HEK293T (cell line): ENCODE data around the gene PSMB7.

Experiments
- ARNT ChIP-seq: fragments of 450-650 bp; IDR thresholded peaks from 2 replicates; pipeline ENCODE4 v1.6.1; 2017; ENCODE audit warnings: mild to moderate bottlenecking
- BHLHE40 ChIP-seq: fragments of 450-650 bp; IDR thresholded peaks from 2 replicates; pipeline ENCODE4 v1.6.1; 2016; ENCODE audit warnings: mild to moderate bottlenecking, moderate library complexity, borderline replicate concordance
- ELF4 ChIP-seq: fragments of 450-650 bp; IDR thresholded peaks from 2 replicates; pipeline ENCODE4 v1.6.1; 2017; ENCODE audit warnings: antibody characterized with exemption
- FOXA1 ChIP-seq: fragments of 450-650 bp; IDR thresholded peaks from 2 replicates; pipeline ENCODE4 v1.6.1; 2016; ENCODE audit warnings: mild to moderate bottlenecking
- FOXK2 ChIP-seq: fragments of 450-650 bp; IDR thresholded peaks from 2 replicates; pipeline ENCODE4 v1.6.1; 2016; ENCODE audit warnings: mild to moderate bottlenecking
- FOXM1 ChIP-seq: fragments of 450-650 bp; IDR thresholded peaks from 2 replicates; pipeline ENCODE4 v1.6.1; 2017; ENCODE audit warnings: mild to moderate bottlenecking, borderline replicate concordance
- HDGF ChIP-seq: fragments of 450-650 bp; IDR thresholded peaks from 2 replicates; pipeline ENCODE4 v1.6.1; 2017; ENCODE audit warnings: antibody characterized with exemption, borderline replicate concordance
- L3MBTL2 ChIP-seq: fragments of 450-650 bp; conservative IDR thresholded peaks from 2 replicates; pipeline ENCODE4 v1.6.1; 2016; ENCODE audit warnings: mild to moderate bottlenecking
- NFRKB ChIP-seq: fragments of 450-650 bp; IDR thresholded peaks from 2 replicates; pipeline ENCODE4 v1.6.1; 2016; ENCODE audit warnings: mild to moderate bottlenecking, moderate library complexity
- SP1 ChIP-seq: fragments of 450-650 bp; IDR thresholded peaks from 2 replicates; pipeline ENCODE4 v1.6.1; 2017
- SUZ12 ChIP-seq: fragments of 450-650 bp; IDR thresholded peaks from 2 replicates; pipeline ENCODE4 v1.6.1; 2016; ENCODE audit warnings: mild to moderate bottlenecking
- TARDBP ChIP-seq: fragments of 450-650 bp; IDR thresholded peaks from 2 replicates; pipeline ENCODE4 v1.6.1; 2016
- ZNF384 ChIP-seq: fragments of 450-650 bp; IDR thresholded peaks from 2 replicates; pipeline ENCODE4 v1.6.1; 2016
- TF ChIP-seq, protein P1 (sequence below): fragments of 450-650 bp; IDR thresholded peaks from 2 replicates; pipeline ENCODE4 v1.6.1; 2016

- TF ChIP-seq FOXK2 (no peak), ZNF384 (no peak), SP1 (no peak), TARDBP (no peak), ARNT (no peak), FOXA1 (no peak), FOXM1 (no peak), L3MBTL2 (no peak), HDGF (no peak), SUZ12 (no peak), BHLHE40 (no peak), ELF4 (no peak), NFRKB (no peak)
- TF ChIP-seq, protein P1, sequence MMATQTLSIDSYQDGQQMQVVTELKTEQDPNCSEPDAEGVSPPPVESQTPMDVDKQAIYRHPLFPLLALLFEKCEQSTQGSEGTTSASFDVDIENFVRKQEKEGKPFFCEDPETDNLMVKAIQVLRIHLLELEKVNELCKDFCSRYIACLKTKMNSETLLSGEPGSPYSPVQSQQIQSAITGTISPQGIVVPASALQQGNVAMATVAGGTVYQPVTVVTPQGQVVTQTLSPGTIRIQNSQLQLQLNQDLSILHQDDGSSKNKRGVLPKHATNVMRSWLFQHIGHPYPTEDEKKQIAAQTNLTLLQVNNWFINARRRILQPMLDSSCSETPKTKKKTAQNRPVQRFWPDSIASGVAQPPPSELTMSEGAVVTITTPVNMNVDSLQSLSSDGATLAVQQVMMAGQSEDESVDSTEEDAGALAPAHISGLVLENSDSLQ, result no peak
Observed at GRCh38 chr9:124377551-124378406, 37.5 kb downstream of the PSMB7 start.
